Sigmoid colon (tissue), 7 donors: ENCODE data around the gene CHPT1. TPM values are rescaled to one million over a fixed set of nuclear protein-coding genes. Genes with fewer than 3 reads are reported as not detected.
A peak's percentile ranks its signal among the peaks of the same experiment; 100 is the strongest.

Source experiments
- DNase-seq: peaks from one replicate; pipeline ENCODE4 v3.0.0-alpha.2; 2019
- H3K27ac ChIP-seq, 4 donors: fragments of 200-600 bp; sonication (generic); one replicate each; pipeline ENCODE4 v1.5.1; 2016 to 2019; ENCODE audit warnings: mild to moderate bottlenecking in 1 of 4
- H3K27me3 ChIP-seq, 3 donors: fragments of 200-600 bp; sonication (generic); one replicate each; pipeline ENCODE4 v1.5.1; 2019; ENCODE audit warnings: mild to moderate bottlenecking in 1 of 3
- H3K36me3 ChIP-seq, 4 donors: fragments of 200-600 bp; sonication (generic); one replicate each; pipeline ENCODE4 v1.5.1; 2016 to 2019
- H3K4me1 ChIP-seq, 4 donors: fragments of 200-600 bp; sonication (generic); one replicate each; pipeline ENCODE4 v1.5.1; 2017 to 2019
- H3K4me3 ChIP-seq, 4 donors: fragments of 200-600 bp; sonication (generic); one replicate each; pipeline ENCODE4 v1.5.1; 2017 to 2019; ENCODE audit warnings: mild to moderate bottlenecking in 2 of 4, moderate library complexity in 1 of 4
- H3K9me3 ChIP-seq, 4 donors: fragments of 200-600 bp in 3 of 4; sonication (generic) in 3 of 4; one replicate each; pipeline versions ENCODE4 v1.5.1 to v1.6.1; 2013 to 2019
- EP300 ChIP-seq, 4 donors: sonication (generic); formaldehyde crosslinking; IDR thresholded peaks; one replicate each; pipeline ENCODE4 v1.6.1; 2017; ENCODE audit warnings: antibody characterized with exemption in 4 of 4
- POLR2A ChIP-seq, 2 donors: fragments of 450-650 bp; IDR thresholded peaks; one replicate each; pipeline ENCODE4 v1.6.1; 2016; ENCODE audit warnings: antibody characterized with exemption in 2 of 2, mild to moderate bottlenecking in 2 of 2, moderate library complexity in 2 of 2
- POLR2AphosphoS5 ChIP-seq, 4 donors: sonication (generic); formaldehyde crosslinking; IDR thresholded peaks; one replicate each; pipeline ENCODE4 v1.6.1; 2017; ENCODE audit warnings: antibody characterized with exemption in 4 of 4
- WGBS, 2 donors: extraction: QIAGEN DNeasy Blood & Tissue Kit; methylation state at CpG; one replicate each; pipeline ENCODE4 v1.1.7; 2013; 5-methylcytosine and 5-hydroxymethylcytosine counted together
- intact Hi-C: fragments of 100-400 bp; cut with DNase I; formaldehyde crosslinking; loops from one replicate; pipeline ENCODE4 v1.15.1; 2023
- polyA plus RNA-seq, 3 donors: library from polyadenylated mRNA; stranded (reverse); fragments of 200-250 nt; gene quantifications; one replicate each; pipeline ENCODE4 v1.2.3, GENCODE V29; 2013
- total RNA-seq, 4 donors: library from RNA; depleted of rRNA; stranded (reverse); fragments of >200 nt; gene quantifications; one replicate each; pipeline ENCODE4 v1.1.0, GENCODE V29; 2016
- TF ChIP-seq, protein P1 (sequence below), 4 experiments: fragments of 450-650 bp in 3 of 4; fragments of 200-600 bp in 1 of 4; IDR thresholded peaks; one replicate each; pipeline ENCODE4 v1.5.1; 2016 to 2019; ENCODE audit warnings: antibody characterized with exemption in 4 of 4, mild to moderate bottlenecking in 3 of 4, moderate library complexity in 2 of 4
- donor health status: healthy with polysubstance abuse.
- donor health status: Bipolar disorder and iron deficiency.
- donor health status: healthy.

CHPT1 gene
- total and polyA plus RNA-seq, 7 donors: 49.9 to 118 (median 58.1) TPM

DNA sequence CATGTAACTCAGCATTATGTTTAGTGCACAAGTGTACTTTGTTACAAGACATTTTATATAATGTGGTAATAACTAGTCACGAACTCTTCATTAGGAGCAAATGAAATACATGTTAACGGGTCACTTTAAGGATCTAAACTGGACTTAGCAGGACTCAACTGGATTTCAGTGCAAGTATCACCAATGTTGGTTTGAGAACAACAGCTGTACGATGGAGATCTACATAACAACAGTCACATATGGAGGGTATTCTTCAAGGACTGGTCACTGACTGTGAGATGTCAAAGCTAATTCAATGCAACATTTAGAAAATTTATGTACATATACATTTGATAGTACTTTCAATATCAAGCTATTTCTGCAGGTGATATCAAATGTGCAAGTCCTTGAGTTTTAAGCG lies 64.3 kb downstream of the CHPT1 start:
- H3K27me3 ChIP-seq: no peaks in the 10 kb centered on the region
- H3K4me1 ChIP-seq: no peaks in the 10 kb centered on the region
- intact Hi-C loops: no loop called here
- TF ChIP-seq, protein P1, sequence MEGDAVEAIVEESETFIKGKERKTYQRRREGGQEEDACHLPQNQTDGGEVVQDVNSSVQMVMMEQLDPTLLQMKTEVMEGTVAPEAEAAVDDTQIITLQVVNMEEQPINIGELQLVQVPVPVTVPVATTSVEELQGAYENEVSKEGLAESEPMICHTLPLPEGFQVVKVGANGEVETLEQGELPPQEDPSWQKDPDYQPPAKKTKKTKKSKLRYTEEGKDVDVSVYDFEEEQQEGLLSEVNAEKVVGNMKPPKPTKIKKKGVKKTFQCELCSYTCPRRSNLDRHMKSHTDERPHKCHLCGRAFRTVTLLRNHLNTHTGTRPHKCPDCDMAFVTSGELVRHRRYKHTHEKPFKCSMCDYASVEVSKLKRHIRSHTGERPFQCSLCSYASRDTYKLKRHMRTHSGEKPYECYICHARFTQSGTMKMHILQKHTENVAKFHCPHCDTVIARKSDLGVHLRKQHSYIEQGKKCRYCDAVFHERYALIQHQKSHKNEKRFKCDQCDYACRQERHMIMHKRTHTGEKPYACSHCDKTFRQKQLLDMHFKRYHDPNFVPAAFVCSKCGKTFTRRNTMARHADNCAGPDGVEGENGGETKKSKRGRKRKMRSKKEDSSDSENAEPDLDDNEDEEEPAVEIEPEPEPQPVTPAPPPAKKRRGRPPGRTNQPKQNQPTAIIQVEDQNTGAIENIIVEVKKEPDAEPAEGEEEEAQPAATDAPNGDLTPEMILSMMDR (IDR thresholded peaks at IDR 0.05): no peak
- no peak for TF ChIP-seq EP300 (IDR thresholded peaks at IDR 0.05)
- TF ChIP-seq POLR2AphosphoS5 (IDR thresholded peaks at IDR 0.05): no peak
- TF ChIP-seq POLR2A (IDR thresholded peaks at IDR 0.05): no peak
- H3K27ac ChIP-seq: no peak overlapping the region
- 88 to 95% methylated on average over 4 of the region's 4 CpGs for WGBS, 2 donors
- peaks cover 0 to 55% (median 10%) of the 10 kb centered on the region in 4 donors for H3K36me3 ChIP-seq
- H3K9me3 ChIP-seq: no peaks in the 10 kb centered on the region
- no peak for DNase-seq
- H3K4me3 ChIP-seq: no peak overlapping the region

DNA sequence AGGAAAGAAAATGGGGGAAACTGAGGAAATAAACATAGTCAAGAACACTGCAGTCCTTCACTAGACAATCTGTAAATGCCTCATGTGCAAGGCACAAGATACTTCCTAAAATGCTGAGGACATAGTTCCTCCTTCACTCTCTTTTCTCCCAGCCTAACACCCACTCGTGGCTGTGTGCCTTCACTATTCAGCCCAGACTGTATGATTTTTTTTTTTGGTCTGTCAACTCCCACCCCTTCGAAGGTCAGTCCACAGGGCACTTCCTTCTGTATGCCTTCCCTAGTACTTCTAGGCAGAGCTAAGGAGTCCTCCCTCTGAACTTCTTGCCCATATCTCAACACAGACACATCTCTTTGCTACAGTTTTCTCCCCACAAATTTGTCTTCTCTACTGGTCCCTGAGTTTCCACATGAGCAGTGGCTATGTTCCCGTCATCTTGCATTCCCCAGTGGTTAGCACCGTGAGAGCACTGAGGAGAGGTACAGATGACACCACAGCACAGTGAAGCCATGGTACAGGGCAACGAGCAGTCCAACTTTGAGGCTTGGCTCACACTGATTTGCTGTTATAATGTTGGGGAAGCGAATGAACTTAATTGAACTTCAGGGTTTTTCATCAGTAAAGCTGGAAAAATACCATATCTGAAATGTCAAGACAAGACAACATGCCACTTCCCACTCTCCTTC lies 65.9 kb downstream of the CHPT1 start:
- Histone ChIP-seq H3K36me3 (peaks cover 0 to 55% (median 16%) of the 10 kb centered on the region in 4 donors), H3K4me1 (no peaks in the 10 kb centered on the region), H3K27ac (peak overlapping the region in 1 of 4 donors; percentile 7), H3K27me3 (no peaks in the 10 kb centered on the region), H3K9me3 (no peaks in the 10 kb centered on the region), H3K4me3 (no peak overlapping the region)
- 78 to 81% methylated on average over 6 of the region's 6 CpGs for WGBS, 2 donors
- intact Hi-C loops: no loop called here
- TF ChIP-seq, protein P1 (IDR thresholded peaks at IDR 0.05): no peak
- no peak for DNase-seq

GRCh38 chr12:101764051-101764792 lies 66.8 kb downstream of the CHPT1 start:
- no peak for DNase-seq
- intact Hi-C loops: no loop called here
- no peak overlapping the region for H3K27ac ChIP-seq
- H3K27me3 ChIP-seq: no peaks in the 10 kb centered on the region
- H3K4me1 ChIP-seq: no peaks in the 10 kb centered on the region
- TF ChIP-seq, protein P1 (IDR thresholded peaks at IDR 0.05): no peak
- TF ChIP-seq POLR2A (IDR thresholded peaks at IDR 0.05): no peak
- TF ChIP-seq POLR2AphosphoS5 (IDR thresholded peaks at IDR 0.05): no peak
- TF ChIP-seq EP300 (IDR thresholded peaks at IDR 0.05): no peak
- H3K4me3 ChIP-seq: no peak overlapping the region
- H3K36me3 ChIP-seq: peaks cover 0 to 59% (median 16%) of the 10 kb centered on the region in 4 donors
- 59 to 73% methylated on average over 5 of the region's 5 CpGs for WGBS, 2 donors
- H3K9me3 ChIP-seq: no peaks in the 10 kb centered on the region

DNA sequence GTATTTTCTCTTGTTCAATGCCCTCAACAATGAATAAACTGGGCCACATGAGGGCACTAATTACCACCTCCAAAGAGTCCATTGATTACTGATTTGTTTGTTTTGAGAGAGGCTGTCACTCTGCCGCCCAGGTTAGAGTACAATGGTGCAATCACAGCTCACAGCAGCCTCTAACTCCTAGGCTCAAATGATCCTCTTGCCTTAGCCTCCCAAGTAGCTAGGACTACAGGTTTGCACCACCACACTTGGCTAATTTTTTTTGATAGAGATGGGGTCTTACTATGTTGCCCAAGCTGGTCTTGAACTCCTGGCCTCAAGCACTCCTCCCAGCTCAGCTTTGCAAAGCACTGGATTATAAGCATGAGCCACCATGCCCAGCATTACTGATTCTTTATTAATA lies 70.1 kb downstream of the CHPT1 start:
- no peak overlapping the region for H3K4me3 ChIP-seq
- no peaks in the 10 kb centered on the region for H3K27me3 ChIP-seq
- TF ChIP-seq POLR2AphosphoS5 (IDR thresholded peaks at IDR 0.05) (no peak), EP300 (IDR thresholded peaks at IDR 0.05) (no peak), POLR2A (IDR thresholded peaks at IDR 0.05) (no peak)
- TF ChIP-seq, protein P1 (IDR thresholded peaks at IDR 0.05): no peak
- no peaks in the 10 kb centered on the region for H3K9me3 ChIP-seq
- no peak overlapping the region for H3K27ac ChIP-seq
- intact Hi-C loops: no loop called here
- H3K4me1 ChIP-seq: no peaks in the 10 kb centered on the region
- no peak for DNase-seq
- H3K36me3 ChIP-seq: peaks cover 0 to 53% (median 18%) of the 10 kb centered on the region in 4 donors
- whole genome bisulfite sequencing, 2 donors: 81 to 85% methylated on average over 1 of the region's 1 CpG
